Upper lobe of left lung (tissue), 4 donors: ENCODE results near the gene PCDHB13.

ENCODE experiments used
- CTCF ChIP-seq, 6 experiments: fragments of 450-650 bp in 4 of 6; fragments of 200-600 bp in 2 of 6; sonication (generic) in 2 of 6; IDR thresholded peaks; one replicate each; pipeline ENCODE4 v1.5.1; 2016 to 2019; ENCODE audit warnings: antibody characterized with exemption in 6 of 6
- POLR2A ChIP-seq, 4 donors: fragments of 450-650 bp; IDR thresholded peaks; one replicate each; pipeline ENCODE4 v1.5.1; 2016 to 2017; ENCODE audit warnings: antibody characterized with exemption in 4 of 4, mild to moderate bottlenecking in 2 of 4
- POLR2AphosphoS5 ChIP-seq, 2 donors: sonication (generic); formaldehyde crosslinking; IDR thresholded peaks; one replicate each; pipeline ENCODE4 v1.5.1; 2017; ENCODE audit warnings: antibody characterized with exemption in 2 of 2

- TF ChIP-seq CTCF (IDR thresholded peaks at IDR 0.05) (no peak), POLR2A (IDR thresholded peaks at IDR 0.05) (no peak), POLR2AphosphoS5 (IDR thresholded peaks at IDR 0.05) (no peak)
Observed at GRCh38 chr5:141196363-141196762, 17.4 kb upstream of the PCDHB13 start.
